Femur (tissue), 1 donor: ENCODE data around the gene RPH3AL.
A peak's percentile ranks its signal among the peaks of the same experiment; 100 is the strongest.
"Not testable (repeated sequence)": the region's sequence is repeated elsewhere in the genome, so short reads cannot be mapped to it uniquely, and the experiment has no call there.

Source experiments
- DNase-seq: peaks from one replicate; pipeline ENCODE4 v3.0.0-alpha.2; 2017

The RPH3AL gene

GRCh38 chr17:215563-216478 is 136.8 kb downstream of the RPH3AL start:
- DNase-seq = not testable (repeated sequence)

DNA sequence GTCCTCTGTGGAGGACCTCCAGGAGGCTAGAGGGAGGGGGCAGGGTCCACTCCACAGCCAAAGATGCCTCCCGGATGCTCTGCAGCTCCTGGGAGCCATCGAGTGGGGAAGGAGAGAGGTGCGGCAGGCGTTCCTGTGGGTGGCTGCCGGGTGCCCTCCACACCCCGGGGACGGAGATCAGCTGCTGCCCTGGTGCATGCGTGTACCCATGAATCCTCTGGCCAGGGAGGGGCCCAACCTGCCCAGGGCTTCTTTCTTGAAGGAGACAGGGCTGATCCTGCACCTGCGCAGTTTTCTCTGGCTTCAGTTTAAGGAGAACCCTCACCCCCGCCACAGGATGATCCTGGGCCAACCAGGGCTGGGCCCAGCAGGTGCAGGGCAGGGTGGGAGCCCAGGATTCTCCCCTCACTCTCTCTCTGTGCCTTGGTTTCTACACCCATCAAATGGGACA is 137.7 kb downstream of the RPH3AL start:
- DNase-seq = no peak

DNA sequence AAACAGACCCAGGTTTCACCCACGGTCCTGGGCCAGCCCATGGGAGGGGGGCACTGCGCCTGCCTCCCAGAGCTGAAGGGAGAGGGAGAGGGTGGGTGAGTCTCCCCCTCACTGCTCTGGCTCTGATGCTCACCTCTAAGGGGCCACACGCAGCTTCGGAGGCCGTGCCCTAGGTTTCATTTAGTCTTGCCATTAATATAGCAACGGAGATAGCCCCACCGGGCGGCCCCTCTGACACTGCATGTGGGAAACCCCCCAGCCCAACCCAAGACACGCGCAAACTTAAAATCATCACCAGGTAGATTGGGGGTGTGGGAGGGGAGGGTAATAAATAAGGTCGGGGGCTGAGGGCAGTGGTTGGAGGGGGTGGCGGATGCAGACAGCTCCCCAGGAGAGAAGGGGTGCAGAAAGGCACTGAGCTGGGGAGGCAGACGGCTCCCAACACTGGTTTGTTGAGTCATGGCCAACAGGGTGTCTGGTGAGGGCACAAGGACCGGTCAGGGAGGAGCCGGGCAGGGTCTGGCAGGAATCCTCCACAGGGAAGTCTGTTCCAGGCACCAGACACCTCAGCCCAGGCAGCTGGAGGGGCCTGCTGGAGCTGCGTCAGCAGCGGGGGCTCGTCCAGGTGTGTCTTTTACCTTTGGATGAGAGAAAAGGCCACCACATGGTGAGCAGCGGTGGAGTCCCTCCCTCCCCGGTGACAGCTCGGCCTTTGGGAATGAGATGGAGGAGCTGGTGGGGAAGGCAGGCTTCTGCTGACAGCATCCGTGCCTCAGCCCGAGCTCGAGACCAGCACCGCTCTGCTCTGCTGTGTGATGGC is 139.1 kb downstream of the RPH3AL start:
- DNase-seq = no peak

DNA sequence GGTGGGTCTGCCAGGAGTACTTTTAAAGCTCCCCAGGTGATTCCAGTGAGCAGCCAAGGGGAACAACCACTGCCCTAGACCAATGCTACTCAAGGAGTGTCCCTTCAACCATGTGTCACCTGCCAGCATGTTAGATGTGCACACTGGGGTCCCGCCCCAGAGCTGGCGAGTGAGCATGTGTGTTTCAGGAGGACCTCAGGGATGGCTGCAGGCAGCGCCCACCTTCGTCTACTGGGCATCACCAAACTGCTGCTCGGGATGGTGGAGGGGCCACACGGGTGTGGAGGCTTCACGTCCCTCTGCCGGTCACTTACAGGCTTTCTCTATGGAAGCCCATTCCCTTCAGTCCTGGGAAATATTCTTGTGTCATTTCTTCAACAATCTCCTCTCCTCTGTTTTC is 142.2 kb downstream of the RPH3AL start:
- no peak for DNase-seq

DNA sequence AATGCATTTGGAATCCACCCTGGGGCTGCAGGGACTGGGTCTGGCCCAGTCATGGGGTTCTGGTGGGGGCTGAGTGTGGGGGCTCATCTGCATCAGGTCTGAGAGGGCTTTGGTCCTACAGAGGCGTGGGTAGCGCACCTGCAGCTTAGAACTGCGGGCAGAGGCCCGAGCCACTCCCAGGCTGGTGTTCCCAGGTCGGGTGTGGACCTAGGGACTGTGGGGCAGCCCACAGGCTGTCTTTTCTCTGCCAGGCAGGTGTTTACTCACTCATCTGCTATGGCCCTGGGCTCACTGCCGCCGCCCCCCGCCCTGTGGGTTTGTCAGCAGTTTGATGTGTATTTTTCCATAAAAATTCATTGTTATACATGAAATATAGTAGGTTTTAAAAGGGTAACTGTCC is 144.2 kb downstream of the RPH3AL start:
- no peak for DNase-seq

- no peak for DNase-seq
Observed at GRCh38 chr17:207775-208174, 144.8 kb downstream of the RPH3AL start.

DNA sequence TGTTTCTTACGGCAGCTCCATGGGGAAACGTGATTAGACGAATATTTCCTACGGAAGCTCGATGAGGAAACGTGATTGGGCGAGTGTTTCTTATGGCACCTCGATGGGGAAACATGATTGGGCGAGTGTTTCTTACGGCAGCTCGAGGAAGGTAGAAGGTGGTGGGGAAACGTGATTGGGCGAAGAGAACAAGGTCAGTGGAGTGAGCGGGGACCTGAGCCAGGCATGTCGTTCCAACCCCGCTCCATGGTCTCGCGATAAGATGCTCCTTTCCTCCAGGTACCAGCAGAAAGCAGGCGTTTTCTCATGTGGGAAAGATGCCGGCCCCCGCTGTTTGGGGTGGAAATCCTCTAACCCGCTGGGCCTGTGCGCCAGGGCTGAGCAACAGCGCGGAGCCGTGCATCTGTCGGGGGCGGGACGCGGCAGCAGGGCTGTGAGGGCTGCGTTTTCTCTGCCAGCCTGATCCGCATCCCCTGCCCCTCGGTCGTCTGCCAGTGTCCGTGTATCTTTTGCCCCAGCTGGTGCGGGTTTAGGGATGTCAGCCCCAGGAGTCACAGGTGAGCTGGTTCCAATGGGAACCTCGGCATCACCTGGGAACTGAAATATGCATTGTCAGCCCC is 145.6 kb downstream of the RPH3AL start:
- DNase-seq = no peak

DNA sequence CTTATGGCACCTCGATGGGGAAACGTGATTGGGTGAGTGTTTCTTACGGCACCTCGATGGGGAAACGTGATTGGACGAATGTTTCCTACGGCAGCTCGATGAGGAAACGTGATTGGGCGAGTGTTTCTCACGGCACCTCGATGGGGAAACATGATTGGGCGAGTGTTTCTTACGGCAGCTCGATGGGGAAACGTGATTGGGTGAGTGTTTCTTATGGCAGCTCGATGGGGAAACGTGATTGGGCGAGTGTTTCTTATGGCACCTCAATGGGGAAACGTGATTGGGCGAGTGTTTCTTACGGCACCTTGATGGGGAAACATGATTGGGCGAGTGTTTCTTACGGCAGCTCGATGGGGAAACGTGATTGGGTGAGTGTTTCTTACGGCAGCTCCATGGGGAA is 146.1 kb downstream of the RPH3AL start:
- not testable (repeated sequence) for DNase-seq

DNA sequence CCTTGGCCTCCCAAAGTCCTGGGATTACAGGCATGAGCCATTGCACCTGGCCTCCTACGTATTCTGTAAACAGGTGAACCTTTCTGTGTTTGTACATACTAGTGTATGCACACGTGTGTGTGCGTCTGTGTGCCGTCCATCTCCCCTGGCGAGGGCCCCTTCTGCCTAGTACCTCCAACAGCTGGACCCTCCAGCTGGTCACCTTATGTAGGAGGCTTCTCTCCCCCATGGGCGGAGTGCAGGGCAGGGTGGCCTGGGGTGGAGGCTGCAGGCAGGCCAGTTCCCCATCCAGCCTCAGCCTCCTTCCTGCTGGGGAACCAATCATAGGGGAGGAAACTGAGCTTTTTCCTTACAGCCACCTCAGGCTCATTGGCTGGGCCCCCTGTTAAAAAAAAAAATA is 146.8 kb downstream of the RPH3AL start:
- no peak for DNase-seq

DNA sequence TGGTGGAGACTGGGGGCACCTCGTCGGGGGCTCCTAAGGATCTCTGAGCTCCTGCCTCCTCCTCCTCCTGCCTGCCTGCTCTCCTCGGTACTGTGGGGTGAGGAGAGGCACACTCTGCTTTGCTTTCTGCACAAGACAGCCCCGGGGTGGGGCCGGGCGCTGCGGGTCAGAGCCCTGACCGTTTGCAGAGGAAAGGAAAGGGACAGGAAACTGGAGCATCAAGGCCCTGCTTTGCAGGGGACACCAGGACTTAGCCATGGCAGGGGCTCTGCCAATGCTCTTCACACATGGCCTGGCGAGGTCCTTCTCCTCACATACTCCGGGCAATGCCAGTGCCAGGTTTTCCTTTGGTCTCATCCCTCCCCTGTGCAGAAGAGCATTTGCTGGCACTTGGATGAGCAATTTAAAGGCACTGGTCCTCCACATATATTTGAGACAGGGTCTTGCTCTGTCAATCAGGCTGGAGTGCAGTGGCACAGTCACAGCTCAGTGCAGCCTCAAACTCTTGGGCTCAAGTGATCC is 147.4 kb downstream of the RPH3AL start:
- DNase-seq = no peak

DNA sequence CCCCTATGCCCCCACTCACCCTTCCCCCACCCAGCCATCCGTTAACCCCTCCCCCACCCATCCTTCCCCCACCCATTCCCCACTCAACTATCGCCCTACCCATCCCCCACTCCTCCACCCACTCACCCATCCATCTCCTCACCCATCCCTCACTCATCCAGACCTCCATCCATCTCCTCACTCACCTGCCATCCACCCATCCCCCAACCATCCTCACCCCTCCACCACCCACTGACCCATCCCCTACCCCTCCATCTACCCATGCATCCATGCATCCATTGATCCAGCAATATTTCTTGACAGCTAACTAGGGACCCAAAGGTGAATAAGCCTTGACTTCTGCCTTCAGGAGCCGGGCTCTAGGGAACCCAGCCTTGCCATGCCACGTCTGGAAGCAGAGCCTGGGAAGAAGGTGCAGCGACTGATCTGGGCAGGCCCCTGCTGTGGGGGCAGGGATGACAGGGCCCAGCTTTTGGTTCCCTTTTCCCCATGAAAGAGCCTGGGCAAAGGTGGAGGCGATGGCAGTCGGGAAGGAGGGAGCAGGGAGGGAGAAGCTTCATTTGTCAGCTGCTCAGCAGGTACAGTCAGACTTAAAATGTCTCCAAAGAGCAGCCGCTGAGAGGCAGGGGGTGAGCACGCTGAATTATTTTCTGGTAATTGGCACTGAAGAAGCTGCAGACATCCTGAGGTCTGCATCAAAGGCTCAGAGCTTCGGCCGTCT is 148.0 kb downstream of the RPH3AL start:
- DNase-seq = no peak

- DNase-seq = no peak
Observed at GRCh38 chr17:202501-202951, 150.1 kb downstream of the RPH3AL start.

- not testable (repeated sequence) for DNase-seq
Observed at GRCh38 chr17:201736-202135, 150.9 kb downstream of the RPH3AL start.

GRCh38 chr17:201257-201656 is 151.3 kb downstream of the RPH3AL start:
- not testable (repeated sequence) for DNase-seq

DNA sequence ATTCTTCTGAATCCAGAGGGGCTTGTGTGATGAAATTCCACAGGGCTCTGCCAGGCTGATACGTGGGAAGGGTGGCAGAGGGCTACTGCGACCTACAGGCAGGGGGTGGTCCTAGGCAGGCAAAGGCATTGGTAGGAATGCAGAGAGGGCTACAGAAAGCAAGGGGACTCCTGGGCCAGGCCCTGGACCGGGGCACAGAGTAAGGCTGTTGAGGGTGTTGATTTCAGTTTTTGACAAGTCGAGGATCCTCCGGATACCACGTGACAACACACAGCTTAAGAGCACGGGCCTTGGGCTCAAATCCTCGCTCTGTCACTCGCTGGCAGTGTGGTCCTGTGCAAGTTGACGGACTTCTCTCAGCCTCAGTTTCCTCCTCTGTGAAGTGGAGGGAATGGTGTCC is 152.0 kb downstream of the RPH3AL start:
- no peak for DNase-seq

DNA sequence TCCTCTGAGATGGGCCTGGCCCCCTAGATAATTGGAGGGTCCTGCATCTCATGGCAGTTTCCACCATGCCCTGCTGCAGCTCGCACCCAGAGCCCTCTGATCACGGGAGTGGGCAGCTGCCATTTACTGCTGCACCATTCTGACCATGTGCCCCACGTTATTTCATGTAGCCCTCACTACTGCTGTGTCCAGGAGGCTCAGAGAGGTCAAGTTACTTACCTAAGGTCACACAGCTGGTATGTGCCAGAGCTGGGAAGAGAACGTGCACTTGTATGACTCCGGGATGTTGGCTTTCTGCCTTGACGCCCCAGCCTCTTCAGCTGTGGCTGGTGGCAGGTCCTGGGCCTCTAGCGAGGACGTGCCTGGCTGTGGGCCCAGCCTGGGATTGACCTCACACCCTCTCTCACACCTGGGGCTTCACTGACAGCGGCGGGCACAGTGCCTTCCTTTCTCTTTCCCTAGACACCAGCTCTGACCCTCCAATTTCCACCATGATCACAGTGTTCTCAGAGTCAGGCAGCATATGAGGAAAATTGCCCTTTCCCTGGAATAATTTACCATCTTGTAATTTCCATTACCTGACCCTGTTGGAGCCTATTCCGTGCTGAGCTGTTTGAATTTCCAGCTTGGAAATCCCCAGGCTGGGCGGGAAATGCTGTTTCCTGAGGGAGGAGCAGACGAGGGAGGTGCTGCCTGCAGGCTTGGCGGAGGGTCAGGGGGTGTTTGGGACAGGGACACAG is 152.6 kb downstream of the RPH3AL start:
- DNase-seq = peak; percentile 62

GRCh38 chr17:199191-199604 is 153.4 kb downstream of the RPH3AL start:
- peak; percentile 71 for DNase-seq

DNA sequence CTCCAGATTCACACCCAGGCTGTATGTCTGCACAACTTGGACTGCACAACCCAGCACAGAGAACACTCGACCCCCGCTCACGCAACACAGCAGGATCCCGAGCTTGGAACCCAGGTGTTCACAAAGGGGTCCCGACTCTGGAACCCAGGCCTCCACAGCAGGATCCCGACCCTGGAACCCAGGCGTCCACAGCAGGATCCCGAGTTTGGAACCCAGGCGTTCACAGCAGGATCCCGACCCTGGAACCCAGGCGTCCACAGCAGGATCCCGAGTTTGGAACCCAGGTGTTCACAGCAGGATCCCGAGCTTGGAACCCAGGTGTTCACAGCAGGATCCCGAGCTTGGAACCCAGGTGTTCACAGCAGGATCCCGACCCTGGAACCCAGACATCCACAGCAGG is 154.4 kb downstream of the RPH3AL start:
- not testable (repeated sequence) for DNase-seq

- DNase-seq = no peak
Observed at GRCh38 chr17:197352-197751, 155.3 kb downstream of the RPH3AL start.

DNA sequence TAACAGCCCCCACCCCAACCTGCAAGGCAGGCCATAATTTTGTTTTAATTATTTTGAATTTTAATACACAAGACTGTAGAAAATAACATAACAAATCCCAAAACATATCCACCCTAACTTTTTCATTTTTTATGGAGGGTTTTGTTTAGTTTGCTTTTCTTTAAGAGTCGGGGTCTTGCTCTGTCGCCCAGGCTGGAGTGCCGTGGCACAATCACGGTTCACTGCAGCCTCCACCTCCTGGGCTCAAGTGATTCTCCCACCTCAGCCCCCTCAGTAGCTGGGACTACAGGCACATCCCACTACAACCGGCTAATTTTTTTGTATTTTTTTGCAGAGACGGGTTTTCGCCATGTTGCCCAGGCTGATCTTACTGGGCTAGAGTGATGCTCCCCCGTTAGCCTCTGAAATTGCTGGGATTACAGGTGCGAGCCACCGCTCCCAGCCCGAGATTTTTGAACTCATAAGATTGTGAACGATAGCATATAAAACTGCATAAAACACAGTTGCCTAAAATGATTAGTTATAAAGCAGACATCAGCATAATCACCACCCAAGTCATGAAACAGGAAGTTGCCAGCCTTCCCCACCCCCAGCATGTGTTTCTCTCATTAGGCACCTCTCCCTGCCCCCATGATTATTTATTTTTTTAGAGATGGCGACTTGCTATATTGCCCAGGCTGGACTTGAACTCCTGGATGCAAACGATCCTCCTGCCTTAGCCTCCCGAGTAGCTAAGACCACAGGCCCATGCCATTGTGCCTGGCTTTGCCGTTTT is 157.6 kb downstream of the RPH3AL start:
- DNase-seq = no peak
